OCI-LY3 (cell line): ENCODE results near the gene MYH10.

Experiments
- EZH2phosphoT487 ChIP-seq: fragments of 200-600 bp; shearing (Covaris generic); IDR thresholded peaks from 2 replicates; pipeline ENCODE4 v1.6.1; 2018; ENCODE audit warnings: antibody characterized with exemption, mixed run types, low read depth
- TF ChIP-seq, protein P1 (sequence below): fragments of 200-600, 300-600 bp; sonication (generic); IDR thresholded peaks from 2 replicates; pipeline ENCODE4 v1.5.1; 2014; ENCODE audit warnings: antibody characterized with exemption, low read length, low read depth

- TF ChIP-seq, protein P1, sequence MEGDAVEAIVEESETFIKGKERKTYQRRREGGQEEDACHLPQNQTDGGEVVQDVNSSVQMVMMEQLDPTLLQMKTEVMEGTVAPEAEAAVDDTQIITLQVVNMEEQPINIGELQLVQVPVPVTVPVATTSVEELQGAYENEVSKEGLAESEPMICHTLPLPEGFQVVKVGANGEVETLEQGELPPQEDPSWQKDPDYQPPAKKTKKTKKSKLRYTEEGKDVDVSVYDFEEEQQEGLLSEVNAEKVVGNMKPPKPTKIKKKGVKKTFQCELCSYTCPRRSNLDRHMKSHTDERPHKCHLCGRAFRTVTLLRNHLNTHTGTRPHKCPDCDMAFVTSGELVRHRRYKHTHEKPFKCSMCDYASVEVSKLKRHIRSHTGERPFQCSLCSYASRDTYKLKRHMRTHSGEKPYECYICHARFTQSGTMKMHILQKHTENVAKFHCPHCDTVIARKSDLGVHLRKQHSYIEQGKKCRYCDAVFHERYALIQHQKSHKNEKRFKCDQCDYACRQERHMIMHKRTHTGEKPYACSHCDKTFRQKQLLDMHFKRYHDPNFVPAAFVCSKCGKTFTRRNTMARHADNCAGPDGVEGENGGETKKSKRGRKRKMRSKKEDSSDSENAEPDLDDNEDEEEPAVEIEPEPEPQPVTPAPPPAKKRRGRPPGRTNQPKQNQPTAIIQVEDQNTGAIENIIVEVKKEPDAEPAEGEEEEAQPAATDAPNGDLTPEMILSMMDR, result no peak
- TF ChIP-seq EZH2phosphoT487, result no peak
Measured at GRCh38 chr17:8436169-8436843, 194.2 kb downstream of the MYH10 start.
